ENCODE data around the gene LSM11.
A peak's percentile ranks its signal among the peaks of the same experiment; 100 is the strongest.

LSM11 gene

GRCh38 chr5:157766902-157767301 lies 23.4 kb downstream of the LSM11 start:
- no peak for DNase-seq (ENCODE audit: insufficient read length, low spot score)
- FAIRE-seq = no peak

GRCh38 chr5:157767689-157768088 lies 24.2 kb downstream of the LSM11 start:
- FAIRE-seq = no peak

GRCh38 chr5:157770665-157771064 lies 27.2 kb downstream of the LSM11 start:
- FAIRE-seq = no peak
- DNase-seq (ENCODE audit: insufficient read length, low spot score) = no peak

More at GRCh38 chr5:157767689-157768088, 24.2 kb downstream of the LSM11 start:
- no peak for DNase-seq (ENCODE audit: insufficient read length, low spot score)

GRCh38 chr5:157772127-157772526 lies 28.6 kb downstream of the LSM11 start:
- DNase-seq (ENCODE audit: insufficient read length, low spot score) (no peak), FAIRE-seq (no peak)

- no peak for FAIRE-seq
These were observed 34.8 kb downstream of the LSM11 start for GRCh38 chr5:157778121-157778805.

GRCh38 chr5:157779221-157779620 lies 35.7 kb downstream of the LSM11 start:
- no peak for FAIRE-seq
- DNase-seq (ENCODE audit: insufficient read length, low spot score) = no peak

More at GRCh38 chr5:157778121-157778805, 34.8 kb downstream of the LSM11 start:
- peak; percentile 14 for DNase-seq (ENCODE audit: insufficient read length, low spot score)

GRCh38 chr5:157785801-157786200 lies 42.3 kb downstream of the LSM11 start:
- no peak for FAIRE-seq
- DNase-seq (ENCODE audit: insufficient read length, low spot score) = no peak

- FAIRE-seq (no peak), DNase-seq (ENCODE audit: insufficient read length, low spot score) (no peak)
These were observed 49.8 kb downstream of the LSM11 start for GRCh38 chr5:157793301-157793700.

- no peak for FAIRE-seq
These were observed 56.1 kb downstream of the LSM11 start for GRCh38 chr5:157799578-157799977.

GRCh38 chr5:157800137-157800536 lies 56.6 kb downstream of the LSM11 start:
- FAIRE-seq (no peak), DNase-seq (ENCODE audit: insufficient read length, low spot score) (no peak)

More at GRCh38 chr5:157799578-157799977, 56.1 kb downstream of the LSM11 start:
- DNase-seq (ENCODE audit: insufficient read length, low spot score) = no peak

- FAIRE-seq (no peak), DNase-seq (ENCODE audit: insufficient read length, low spot score) (no peak)
These were observed 59.2 kb downstream of the LSM11 start for GRCh38 chr5:157802736-157803135.

- no peak for DNase-seq (ENCODE audit: insufficient read length, low spot score)
- FAIRE-seq = no peak
These were observed 64.5 kb downstream of the LSM11 start for GRCh38 chr5:157808043-157808442.

Measured in HTR-8/SVneo (cell line).